Stomach (tissue), 4 donors: Measurements from ENCODE around the gene GABRD.

Experiments
- POLR2A ChIP-seq, 4 donors: fragments of 450-650 bp; IDR thresholded peaks; one replicate each; pipeline ENCODE4 v1.6.1; 2016; ENCODE audit warnings: antibody characterized with exemption in 4 of 4, control low read depth in 2 of 4, mild to moderate bottlenecking in 1 of 4, moderate library complexity in 1 of 4
- POLR2AphosphoS5 ChIP-seq, 3 donors: sonication (generic); formaldehyde crosslinking; IDR thresholded peaks; one replicate each; pipeline ENCODE4 v1.6.1; 2016; ENCODE audit warnings: antibody characterized with exemption in 3 of 3
- TF ChIP-seq, protein P1 (sequence below), 7 experiments: fragments of 450-650 bp in 4 of 7; fragments of 200-600 bp in 3 of 7; sonication (generic) in 3 of 7; IDR thresholded peaks; one replicate each; pipeline ENCODE4 v1.5.1; 2016 to 2019; ENCODE audit warnings: antibody characterized with exemption in 7 of 7, control low read depth in 2 of 7, mild to moderate bottlenecking in 1 of 7

DNA sequence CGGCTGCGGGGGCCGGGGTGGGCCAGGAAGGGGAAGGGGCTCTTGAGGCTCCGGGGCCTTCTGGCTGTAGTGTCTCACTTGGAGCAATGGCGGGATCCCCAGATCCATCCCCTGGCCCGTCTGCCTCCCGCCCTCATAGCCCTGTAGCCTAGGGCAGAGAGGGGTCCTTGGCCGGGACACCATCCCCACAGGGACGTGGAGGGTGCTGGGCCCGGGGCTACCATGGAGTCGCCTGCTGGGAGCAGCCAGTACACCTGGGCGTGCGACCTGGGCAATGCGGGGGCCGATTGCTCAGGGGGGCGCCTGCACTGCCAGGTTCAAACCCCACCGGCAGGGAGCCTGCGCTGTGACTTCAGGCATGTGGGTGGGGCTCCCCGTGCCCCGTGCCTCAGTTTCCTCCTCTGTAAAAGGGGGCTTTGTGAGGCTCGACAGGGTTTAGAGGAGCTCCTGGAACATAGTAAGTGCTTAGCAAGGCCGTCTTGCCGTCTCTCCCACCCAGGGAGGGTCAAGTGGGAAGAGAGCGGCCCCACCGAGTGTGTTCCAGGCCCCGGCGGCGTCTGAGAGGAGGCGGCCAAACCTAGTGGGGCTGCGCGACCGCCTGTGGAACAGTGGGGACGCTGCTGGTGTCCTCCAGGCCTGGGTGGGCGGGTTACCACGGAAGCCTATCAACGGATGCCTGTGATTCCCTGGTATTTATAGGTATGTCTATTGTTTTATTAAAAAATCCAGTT, 51.8 kb downstream of the GABRD start:
- no peak for TF ChIP-seq POLR2A (IDR thresholded peaks at IDR 0.05)
- TF ChIP-seq, protein P1, sequence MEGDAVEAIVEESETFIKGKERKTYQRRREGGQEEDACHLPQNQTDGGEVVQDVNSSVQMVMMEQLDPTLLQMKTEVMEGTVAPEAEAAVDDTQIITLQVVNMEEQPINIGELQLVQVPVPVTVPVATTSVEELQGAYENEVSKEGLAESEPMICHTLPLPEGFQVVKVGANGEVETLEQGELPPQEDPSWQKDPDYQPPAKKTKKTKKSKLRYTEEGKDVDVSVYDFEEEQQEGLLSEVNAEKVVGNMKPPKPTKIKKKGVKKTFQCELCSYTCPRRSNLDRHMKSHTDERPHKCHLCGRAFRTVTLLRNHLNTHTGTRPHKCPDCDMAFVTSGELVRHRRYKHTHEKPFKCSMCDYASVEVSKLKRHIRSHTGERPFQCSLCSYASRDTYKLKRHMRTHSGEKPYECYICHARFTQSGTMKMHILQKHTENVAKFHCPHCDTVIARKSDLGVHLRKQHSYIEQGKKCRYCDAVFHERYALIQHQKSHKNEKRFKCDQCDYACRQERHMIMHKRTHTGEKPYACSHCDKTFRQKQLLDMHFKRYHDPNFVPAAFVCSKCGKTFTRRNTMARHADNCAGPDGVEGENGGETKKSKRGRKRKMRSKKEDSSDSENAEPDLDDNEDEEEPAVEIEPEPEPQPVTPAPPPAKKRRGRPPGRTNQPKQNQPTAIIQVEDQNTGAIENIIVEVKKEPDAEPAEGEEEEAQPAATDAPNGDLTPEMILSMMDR (IDR thresholded peaks at IDR 0.05): no peak
- TF ChIP-seq POLR2AphosphoS5 (IDR thresholded peaks at IDR 0.05): no peak
